Right lobe of liver (tissue), 4 donors: ENCODE data around the gene ZNF609.

Experiments used
- POLR2A ChIP-seq: fragments of 450-650 bp; IDR thresholded peaks from one replicate; pipeline ENCODE4 v1.6.1; 2017; ENCODE audit warnings: antibody characterized with exemption, mild to moderate bottlenecking
- TF ChIP-seq, protein P1 (sequence below), 4 donors: fragments of 200-600 bp in 3 of 4; fragments of 450-650 bp in 1 of 4; IDR thresholded peaks; one replicate each; pipeline versions ENCODE4 v1.5.1 to v1.8.0; 2016 to 2022; ENCODE audit warnings: antibody characterized with exemption in 4 of 4, mild to moderate bottlenecking in 2 of 4
- donor health status: DM: no; HTN: no; CAD: no.
- donor health status: DM: no; HTN: no; CAD: no.
- donor health status: DM: no; HTN: yes; CAD: no.

DNA sequence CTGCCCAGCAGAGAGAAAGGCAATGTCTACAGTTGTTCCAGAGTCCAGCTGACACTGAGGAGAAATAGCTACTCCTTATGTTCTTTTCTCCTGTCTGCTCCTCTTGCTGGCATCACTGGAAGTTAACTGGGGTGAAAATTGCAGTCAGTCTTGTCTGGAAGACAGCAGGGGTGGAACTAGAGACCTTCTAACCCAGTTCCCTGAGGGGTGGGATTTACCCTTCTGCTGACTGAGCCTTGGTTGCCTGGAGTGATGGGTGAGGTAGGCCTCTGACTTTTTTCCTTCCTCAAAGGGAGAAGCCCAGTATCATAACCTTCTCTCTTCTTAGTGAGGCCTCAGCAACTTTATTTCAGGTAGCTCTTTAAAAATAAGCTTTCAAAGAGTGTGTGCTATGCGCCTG, 16.2 kb downstream of the ZNF609 start:
- TF ChIP-seq, protein P1, sequence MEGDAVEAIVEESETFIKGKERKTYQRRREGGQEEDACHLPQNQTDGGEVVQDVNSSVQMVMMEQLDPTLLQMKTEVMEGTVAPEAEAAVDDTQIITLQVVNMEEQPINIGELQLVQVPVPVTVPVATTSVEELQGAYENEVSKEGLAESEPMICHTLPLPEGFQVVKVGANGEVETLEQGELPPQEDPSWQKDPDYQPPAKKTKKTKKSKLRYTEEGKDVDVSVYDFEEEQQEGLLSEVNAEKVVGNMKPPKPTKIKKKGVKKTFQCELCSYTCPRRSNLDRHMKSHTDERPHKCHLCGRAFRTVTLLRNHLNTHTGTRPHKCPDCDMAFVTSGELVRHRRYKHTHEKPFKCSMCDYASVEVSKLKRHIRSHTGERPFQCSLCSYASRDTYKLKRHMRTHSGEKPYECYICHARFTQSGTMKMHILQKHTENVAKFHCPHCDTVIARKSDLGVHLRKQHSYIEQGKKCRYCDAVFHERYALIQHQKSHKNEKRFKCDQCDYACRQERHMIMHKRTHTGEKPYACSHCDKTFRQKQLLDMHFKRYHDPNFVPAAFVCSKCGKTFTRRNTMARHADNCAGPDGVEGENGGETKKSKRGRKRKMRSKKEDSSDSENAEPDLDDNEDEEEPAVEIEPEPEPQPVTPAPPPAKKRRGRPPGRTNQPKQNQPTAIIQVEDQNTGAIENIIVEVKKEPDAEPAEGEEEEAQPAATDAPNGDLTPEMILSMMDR (IDR thresholded peaks at IDR 0.05) = no peak
- no peak for TF ChIP-seq POLR2A
